ENCODE measurements around the gene FUT7. TPM values are rescaled to one million over a fixed set of nuclear protein-coding genes. Genes with fewer than 3 reads are reported as not detected.

The FUT7 gene
- total RNA-seq, 1 experiment from 2014 or later: not detected

DNA sequence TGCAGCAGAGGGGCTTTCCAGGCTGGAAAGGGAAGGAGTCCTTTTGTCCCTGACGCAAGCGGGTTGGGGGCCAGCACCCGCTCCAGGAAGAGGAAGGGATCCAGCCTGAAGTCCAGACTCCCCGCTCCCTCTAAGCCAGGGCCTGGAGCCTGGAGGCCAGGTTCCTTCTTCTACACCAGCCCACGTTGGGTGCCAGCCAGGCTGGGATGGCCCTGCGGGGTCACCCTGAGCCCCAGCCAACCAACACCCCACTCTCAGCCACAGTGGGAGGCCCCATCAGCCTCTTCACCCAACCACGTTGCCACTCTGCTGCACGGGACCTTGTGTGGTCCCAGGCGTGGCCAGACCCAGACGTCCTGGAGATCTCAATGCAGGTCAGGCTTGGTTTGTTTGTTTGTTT, 970 bp upstream of the FUT7 start:
- H3K23me2 ChIP-seq (ENCODE audit: insufficient read length, low read depth, low read length, poor library complexity, severe bottlenecking): peaks cover 3% of the 10 kb centered on the region
- no peak overlapping the region for H3K27ac Mint-ChIP-seq
- H3T11ph ChIP-seq (ENCODE audit: low read length): no peak overlapping the region
- WGBS (ENCODE audit: extremely low coverage, insufficient read length, low lambda C conversion rate): no CpG with 5 or more reads among the region's 10 CpGs
- H3K4me1 ChIP-seq (ENCODE audit: insufficient read depth, low read length): no peaks in the 10 kb centered on the region
- H2BK120ac ChIP-seq (ENCODE audit: low read depth, low read length, poor library complexity, severe bottlenecking): no peak overlapping the region
- H3K36me3 Mint-ChIP-seq (ENCODE audit: insufficient read depth in 1 of 3, low read depth in 3 of 3): peaks cover 0 to 3% (median 0%) of the 10 kb centered on the region in 3 experiments; a peak in 1 of 7 replicates
- no peak overlapping the region for H3K23ac ChIP-seq (ENCODE audit: insufficient read length, low read depth, low read length)
- no peak overlapping the region for H2AFZ ChIP-seq (ENCODE audit: low read length)
- no peaks in the 10 kb centered on the region for H3K9me3 ChIP-seq (ENCODE audit: control insufficient read depth, low read depth, low read length)
- H4K5ac ChIP-seq (ENCODE audit: insufficient read length, low read depth, low read length): no peak overlapping the region
- H2BK15ac ChIP-seq (ENCODE audit: low read depth, low read length): no peak overlapping the region
- H3K18ac ChIP-seq (ENCODE audit: insufficient read length, low read depth, low read length): no peak overlapping the region
- no peak overlapping the region for H3K27ac ChIP-seq (ENCODE audit: insufficient read length, low read depth, low read length)
- peaks cover 2% of the 10 kb centered on the region for H4K20me1 ChIP-seq (ENCODE audit: control insufficient read depth, insufficient read depth, insufficient read length)
- H2BK5ac ChIP-seq (ENCODE audit: insufficient read length, low read length): no peak overlapping the region
- peaks cover 0 to 4% of the 10 kb centered on the region in 2 experiments; a peak in 2 of 4 replicates for H3K4me1 Mint-ChIP-seq
- no peaks in the 10 kb centered on the region for H3K9me3 Mint-ChIP-seq
- no peaks in the 10 kb centered on the region for H3K79me1 ChIP-seq (ENCODE audit: insufficient read depth, low read depth, low read length, poor library complexity, severe bottlenecking)
- H3K79me2 ChIP-seq (ENCODE audit: insufficient read depth, low read length): no peaks in the 10 kb centered on the region
- H3K27me3 ChIP-seq (ENCODE audit: insufficient read depth, low read length): no peaks in the 10 kb centered on the region
- H2BK20ac ChIP-seq (ENCODE audit: low read depth, low read length, poor library complexity, severe bottlenecking): no peak overlapping the region
- H3K4me3 Mint-ChIP-seq: no peak overlapping the region
- peaks cover 30% of the 10 kb centered on the region for H3K27me3 Mint-ChIP-seq (ENCODE audit: low read depth)
- H2AK5ac ChIP-seq (ENCODE audit: insufficient read length, low read length): no peak overlapping the region
- H3K9ac ChIP-seq (ENCODE audit: extremely low read depth, insufficient read length, low read length): no peak overlapping the region
- H3K14ac ChIP-seq (ENCODE audit: insufficient read depth, low read length): no peak overlapping the region
- TF ChIP-seq, protein P1, sequence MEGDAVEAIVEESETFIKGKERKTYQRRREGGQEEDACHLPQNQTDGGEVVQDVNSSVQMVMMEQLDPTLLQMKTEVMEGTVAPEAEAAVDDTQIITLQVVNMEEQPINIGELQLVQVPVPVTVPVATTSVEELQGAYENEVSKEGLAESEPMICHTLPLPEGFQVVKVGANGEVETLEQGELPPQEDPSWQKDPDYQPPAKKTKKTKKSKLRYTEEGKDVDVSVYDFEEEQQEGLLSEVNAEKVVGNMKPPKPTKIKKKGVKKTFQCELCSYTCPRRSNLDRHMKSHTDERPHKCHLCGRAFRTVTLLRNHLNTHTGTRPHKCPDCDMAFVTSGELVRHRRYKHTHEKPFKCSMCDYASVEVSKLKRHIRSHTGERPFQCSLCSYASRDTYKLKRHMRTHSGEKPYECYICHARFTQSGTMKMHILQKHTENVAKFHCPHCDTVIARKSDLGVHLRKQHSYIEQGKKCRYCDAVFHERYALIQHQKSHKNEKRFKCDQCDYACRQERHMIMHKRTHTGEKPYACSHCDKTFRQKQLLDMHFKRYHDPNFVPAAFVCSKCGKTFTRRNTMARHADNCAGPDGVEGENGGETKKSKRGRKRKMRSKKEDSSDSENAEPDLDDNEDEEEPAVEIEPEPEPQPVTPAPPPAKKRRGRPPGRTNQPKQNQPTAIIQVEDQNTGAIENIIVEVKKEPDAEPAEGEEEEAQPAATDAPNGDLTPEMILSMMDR (conservative IDR thresholded peaks at IDR 0.05): no peak
- no peak overlapping the region for H3K4me2 ChIP-seq (ENCODE audit: insufficient read depth, insufficient read length, low read length)
- no peak overlapping the region for H3K4ac ChIP-seq (ENCODE audit: low read depth, low read length)
- DNase-seq: no peak
- no peak overlapping the region for H4K91ac ChIP-seq (ENCODE audit: insufficient read length, low read depth, low read length)
- no peak overlapping the region for H2BK12ac ChIP-seq (ENCODE audit: insufficient read length, low read depth, low read length)
- no peak overlapping the region for H3K56ac ChIP-seq (ENCODE audit: insufficient read length, low read depth, low read length)
- no peak overlapping the region for H4K8ac ChIP-seq (replicated peaks; ENCODE audit: insufficient read length, low read depth, low read length)

Data from H9 (cell line).